Stimulated activated CD4-positive, alpha-beta T cell treated with anti-CD3 and anti-CD28 coated beads, Interleukin-2, amount 100 ng/mL, for 24 hours (primary cell): ENCODE data around the gene TAAR8.
"Not testable (repeated sequence)": the region's sequence is repeated elsewhere in the genome, so short reads cannot be mapped to it uniquely, and the experiment has no call there.

ENCODE experiments used
- DNase-seq, 2 donors: peaks; one replicate each; pipeline ENCODE4 v3.0.0-alpha.2; 2020

TAAR8 gene, protein sequence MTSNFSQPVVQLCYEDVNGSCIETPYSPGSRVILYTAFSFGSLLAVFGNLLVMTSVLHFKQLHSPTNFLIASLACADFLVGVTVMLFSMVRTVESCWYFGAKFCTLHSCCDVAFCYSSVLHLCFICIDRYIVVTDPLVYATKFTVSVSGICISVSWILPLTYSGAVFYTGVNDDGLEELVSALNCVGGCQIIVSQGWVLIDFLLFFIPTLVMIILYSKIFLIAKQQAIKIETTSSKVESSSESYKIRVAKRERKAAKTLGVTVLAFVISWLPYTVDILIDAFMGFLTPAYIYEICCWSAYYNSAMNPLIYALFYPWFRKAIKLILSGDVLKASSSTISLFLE

GRCh38 chr6:132552372-132552771 is at the start of gene TAAR8:
TSS of gene TAAR8 (plus strand) at chr6:132552672. CDS start at chr6:132552693, 21 bp downstream.
- DNase-seq: no peak

DNA sequence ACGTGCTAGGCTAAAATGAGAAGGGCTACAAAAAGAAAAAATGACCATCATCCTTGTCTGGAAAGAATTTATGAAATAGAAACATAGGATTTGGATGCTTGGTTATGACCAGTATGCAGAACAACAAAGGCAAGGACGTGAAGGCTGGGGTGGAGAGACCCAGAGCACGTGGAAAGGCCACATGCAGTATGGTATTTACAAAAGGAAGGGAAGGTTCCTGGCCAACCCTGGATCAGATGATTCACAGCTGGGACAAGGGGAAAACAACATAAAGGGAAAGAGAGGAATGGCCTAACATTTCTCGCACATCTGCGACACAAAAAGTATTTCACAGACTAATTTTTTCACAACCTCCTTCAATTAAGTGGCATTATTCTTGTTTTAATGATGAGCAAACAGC is 47.7 kb upstream of the TAAR8 start:
- DNase-seq: no peak

GRCh38 chr6:132505158-132505557 is 47.3 kb upstream of the TAAR8 start:
- no peak for DNase-seq

DNA sequence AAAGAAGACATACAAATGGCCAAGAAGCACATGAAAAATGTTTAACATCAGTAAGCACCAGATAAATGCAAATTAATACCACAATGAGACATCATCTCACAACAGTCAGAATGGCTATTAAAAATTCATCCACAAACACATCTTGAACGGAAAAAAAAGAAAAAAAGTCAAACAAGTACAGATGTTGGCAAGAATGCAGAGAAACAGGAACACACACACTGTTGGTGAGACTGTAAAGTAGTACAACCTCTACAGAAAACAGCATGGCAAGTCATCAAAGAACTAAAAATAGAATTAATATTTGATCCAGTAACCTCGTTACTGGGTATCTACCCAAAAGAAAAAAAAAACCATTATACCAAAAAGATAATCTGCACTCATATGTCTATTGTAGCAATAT is 46.0 kb upstream of the TAAR8 start:
- no peak for DNase-seq

DNA sequence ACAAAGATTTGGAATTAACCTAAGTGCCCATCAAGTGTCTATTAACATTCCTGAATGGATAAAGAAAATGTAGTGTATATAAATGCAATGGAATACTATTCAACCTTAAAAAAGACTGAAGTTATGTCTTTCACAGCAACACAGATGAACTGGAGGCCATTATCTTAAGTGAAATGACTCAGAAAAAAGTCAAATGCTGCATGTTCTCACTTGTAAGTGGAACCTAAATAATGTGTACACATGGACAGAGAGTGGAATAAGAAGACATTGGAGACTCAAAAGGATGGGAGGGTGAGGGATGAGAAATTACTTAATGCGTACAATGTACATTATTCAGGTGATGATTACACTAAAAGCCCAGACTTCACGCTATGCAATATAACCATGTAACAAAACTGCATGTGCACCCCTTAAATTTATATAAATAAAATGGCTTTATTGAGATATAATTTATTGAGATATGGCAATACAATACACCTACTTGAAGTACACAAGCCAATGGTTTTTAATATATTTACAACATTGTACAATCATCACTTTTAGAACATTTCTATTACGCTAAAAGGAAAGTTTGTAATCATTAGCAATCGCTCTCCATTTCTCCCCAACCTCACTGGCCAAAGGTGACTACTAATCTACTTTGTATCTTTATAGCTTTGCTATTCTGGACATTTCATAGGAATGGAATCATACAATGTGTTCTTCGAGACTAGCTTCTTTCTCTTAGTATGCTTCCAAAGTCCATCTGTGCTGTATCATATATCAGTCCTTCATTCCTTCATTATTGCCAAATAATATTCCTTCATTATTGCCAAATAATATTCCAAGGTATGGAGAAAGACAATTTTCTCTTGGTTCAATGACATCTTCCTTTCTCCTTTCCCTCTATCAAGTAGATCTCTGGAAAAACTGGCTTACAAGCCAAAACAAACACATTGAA is 45.3 kb upstream of the TAAR8 start:
- DNase-seq: no peak

GRCh38 chr6:132511210-132511830 is 41.2 kb upstream of the TAAR8 start:
- DNase-seq: no peak

DNA sequence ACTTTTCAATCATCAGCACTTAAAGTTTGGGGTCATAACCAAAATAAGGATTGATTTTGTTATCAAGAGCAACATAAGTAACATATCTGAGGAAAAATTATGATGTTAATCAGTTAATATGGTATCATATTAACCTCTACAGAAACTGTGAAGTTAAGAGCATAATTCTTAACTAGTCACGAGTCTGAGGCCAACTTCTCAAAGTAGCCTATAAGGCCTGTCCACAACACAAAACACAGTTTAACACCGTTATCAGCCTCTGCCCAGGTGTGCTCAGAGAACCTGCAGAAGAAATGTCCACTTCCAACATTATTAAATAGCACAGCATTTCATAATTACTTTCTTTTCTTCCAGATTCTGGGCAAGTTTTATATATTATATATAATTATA is 40.6 kb upstream of the TAAR8 start:
- DNase-seq: no peak

DNA sequence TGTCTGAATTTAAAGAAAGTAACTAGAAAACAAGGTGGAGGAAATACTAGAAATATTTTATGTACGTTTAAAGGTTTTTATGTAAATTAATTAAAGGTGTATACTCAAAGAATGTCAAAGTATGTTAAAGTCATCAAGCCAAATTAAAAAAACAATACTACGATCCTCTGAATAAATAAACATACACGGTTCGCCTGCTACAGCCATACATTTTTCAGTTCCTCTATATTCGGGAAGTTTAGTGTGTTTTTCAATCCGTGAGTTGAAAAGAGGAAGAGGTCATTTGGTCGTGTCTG is 40.2 kb upstream of the TAAR8 start:
- DNase-seq: no peak

DNA sequence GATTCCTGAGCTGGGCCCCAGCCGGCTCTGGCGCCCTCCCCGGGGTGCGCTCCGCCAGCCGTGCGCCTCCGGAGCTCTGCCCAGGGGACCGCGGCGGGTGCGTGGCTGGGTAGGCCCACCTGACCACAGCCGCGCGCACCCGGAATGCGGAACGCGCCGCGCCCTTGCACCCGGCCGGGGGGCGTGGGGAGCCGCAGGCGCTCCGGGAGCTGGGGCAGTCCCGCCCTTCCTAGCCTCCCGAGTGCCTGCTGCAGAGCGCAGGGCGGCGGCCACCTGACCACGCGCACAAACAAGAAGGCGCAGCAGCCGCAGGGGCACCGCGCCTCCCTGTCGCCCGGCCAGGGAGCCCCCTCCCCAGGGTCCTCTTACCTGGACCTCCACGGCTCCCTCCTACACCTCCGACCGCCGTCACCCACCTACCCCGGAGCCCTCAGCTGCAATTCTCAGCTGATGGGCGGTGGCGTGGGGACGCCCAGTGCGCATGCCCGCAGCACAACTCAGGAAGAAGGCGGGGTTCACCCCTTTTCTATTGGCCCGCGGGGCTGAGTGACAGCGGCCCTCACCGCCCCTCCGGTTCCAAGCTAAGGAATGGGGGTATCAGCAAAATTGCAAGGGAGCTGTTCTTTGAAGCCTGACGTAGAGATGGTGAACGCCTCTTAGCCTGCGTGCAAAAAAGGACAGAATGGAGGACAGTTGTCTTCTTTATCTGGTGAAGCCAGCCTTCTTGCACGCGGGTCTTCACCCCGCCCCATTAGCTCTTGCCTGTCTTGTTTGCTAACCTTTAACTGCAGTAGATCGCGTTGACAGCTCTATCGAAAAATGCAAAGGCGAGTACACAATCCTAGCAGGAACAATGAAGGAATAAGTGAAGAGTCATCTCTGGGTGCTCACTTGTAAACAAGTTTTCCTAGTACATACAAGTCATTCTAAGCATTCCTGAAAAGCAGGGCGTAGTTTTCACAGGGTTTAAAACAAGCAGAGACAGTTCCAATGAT is 39.5 kb upstream of the TAAR8 start, which contains the start of gene STX7:
STX7 (minus strand) TSS at position 479 of the 995 bp plus-strand sequence. CDS start 9,586 bp downstream, outside the sequence.
- DNase-seq: peak; percentile 87 to 88

GRCh38 chr6:132513831-132514545 is 38.5 kb upstream of the TAAR8 start:
- DNase-seq: no peak

DNA sequence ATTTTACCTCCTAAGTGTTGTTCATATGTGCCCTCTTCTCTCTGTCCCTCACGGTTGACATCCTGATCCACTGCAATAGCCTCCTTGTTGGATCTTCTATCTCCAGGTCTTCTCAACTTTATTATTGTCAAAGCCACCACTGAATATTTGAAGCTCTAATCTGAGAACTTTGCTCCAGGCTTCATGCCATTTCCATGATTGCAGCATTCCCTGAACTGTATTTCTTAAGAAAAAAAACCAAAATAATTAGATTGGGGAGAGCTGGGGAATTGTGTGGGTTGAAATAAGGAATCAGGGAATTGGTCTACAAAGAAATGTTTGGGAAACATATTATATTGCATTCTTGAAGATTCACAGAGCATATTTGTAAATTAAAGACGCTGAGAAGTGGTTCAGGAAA is 37.1 kb upstream of the TAAR8 start:
- no peak for DNase-seq

DNA sequence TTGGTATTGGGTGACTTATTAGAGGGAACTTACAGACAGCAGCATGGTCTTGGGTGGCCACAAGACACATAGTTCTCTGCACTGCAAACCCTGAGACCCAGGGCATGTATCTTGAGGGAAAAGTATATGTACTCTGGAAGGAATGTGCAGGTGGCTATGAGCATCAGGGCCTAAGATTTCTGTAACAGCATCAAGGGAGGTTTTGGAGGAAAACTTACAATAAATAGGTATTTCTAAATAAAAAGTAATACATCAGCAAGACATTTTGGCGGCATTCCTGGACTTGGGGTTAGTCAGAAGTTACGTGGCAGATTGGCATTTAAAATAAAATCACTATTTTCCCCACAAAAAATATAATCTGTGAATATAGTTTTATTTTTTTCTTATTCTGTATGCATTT is 31.5 kb upstream of the TAAR8 start:
- no peak for DNase-seq

DNA sequence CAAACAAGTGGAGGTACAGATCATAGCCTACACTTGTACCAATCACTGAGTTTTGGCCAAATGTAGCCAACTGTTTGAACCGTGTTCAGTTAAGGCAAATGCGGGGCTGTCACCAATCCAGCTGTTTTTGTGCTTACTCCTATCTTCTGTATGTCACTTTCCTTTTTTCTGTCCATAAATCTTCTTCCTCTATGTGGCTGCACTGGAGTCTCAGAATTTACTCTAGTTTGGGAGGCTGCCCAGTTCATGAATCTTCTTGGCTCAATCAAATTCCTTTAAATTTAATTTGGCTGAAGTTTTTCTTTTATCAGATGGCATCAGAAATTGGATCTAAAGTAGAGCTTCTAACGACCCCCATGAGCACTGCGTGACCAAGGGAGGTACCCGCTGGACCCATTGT is 27.8 kb upstream of the TAAR8 start:
- no peak for DNase-seq

DNA sequence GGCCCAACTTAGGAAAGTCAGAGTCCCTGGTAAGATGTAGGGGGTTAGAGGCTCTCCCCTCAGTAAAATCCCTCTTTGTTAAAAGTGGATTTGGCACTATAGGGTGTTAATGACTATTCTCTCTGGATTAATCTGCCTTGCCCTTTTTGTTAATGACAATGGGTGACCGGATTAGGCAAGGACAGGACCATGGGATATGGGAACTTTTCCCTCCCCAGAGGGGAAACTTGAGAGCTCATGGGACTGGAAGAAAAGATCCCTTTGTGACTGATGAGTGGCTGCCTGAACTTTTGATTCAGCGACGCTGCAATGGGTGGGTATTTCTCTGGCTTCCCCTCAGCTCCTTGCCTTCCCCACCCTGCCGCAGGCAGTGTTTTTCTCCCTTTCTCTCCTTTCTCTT is 26.6 kb upstream of the TAAR8 start:
- DNase-seq: no peak

DNA sequence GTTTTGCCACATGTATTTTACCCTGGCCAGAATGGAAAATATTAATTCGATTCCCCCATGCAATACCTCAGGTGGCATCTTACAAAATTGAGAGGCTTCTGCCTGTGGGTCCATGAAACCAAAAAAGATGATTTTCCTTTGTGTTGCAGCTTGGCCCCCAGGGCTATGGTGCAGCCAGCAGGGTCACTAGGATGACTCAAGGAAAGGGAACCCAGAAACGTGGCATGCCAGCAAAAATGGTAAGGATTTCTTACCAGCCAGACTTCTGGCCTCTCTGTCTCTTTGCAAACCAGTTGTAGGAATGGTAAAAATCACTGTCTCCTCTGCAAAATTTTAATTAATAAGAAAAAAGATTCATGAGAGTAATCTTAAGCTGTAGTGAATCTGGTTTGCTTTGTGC is 26.0 kb upstream of the TAAR8 start:
- DNase-seq: no peak

DNA sequence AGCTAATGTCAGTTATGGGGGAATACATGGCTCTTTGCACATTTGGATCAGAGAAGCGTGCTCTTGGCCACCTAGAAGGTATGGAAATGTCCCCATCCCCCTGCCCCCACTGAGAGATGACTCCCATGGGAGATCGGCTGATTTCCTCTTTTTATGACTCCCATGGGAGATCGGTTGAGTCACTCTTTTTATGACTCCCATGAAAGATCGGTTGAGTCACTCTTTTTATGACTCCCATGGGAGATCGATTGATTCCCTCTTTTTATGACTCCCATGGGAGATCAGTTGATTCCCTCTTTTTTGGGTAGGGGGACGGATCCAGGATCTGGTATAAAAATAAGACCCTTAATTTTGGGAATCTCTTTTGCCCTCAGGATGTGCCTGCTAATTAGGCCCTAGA is 24.7 kb upstream of the TAAR8 start:
- no peak for DNase-seq

GRCh38 chr6:132530293-132530974 is 22.0 kb upstream of the TAAR8 start:
- DNase-seq: peak; percentile 66 to 83

DNA sequence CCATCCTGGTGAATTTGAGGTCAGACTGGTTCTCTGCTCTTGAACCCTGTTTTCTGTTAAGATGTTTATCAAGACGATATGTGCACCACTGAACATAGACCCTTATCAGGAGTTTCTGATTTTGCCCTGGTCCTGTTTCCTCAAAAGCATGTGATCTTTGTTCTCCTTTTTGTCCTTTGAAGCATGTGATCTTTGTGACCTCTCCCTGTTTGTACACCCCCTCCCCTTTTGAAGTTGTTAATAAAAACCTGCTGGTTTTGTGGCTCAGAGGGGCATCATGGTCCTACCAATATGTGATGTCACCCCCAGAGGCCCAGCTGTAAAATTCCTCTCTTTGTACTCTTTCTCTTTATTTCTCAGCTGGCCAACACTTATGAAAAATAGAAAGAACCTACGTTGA is 17.9 kb upstream of the TAAR8 start:
- not testable (repeated sequence) for DNase-seq

GRCh38 chr6:132537145-132537544 is 15.3 kb upstream of the TAAR8 start:
- DNase-seq: no peak

GRCh38 chr6:132537977-132538376 is 14.5 kb upstream of the TAAR8 start, which contains the start of gene TAAR9:
TSS of gene TAAR9 (plus strand) at chr6:132538277. CDS start at chr6:132538290, 13 bp downstream.
- no peak for DNase-seq

DNA sequence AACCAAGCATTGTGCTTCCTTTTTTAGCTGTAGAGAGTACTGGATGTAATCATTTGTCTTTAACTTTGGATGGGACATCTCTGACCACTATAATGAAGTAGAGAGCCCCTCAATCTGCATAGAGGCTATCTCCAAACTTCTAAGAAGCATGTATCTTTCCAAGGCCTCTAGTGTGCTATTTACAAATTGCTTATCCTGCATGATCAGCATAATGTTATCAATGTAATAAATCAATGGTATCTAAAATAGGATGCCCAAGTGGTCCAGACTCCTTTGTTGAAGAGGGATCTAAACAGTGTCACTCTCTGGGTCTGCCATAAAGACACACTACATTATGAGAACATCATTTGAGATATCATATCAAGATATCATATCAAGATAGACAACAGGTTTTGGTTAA is 7.6 kb upstream of the TAAR8 start:
- no peak for DNase-seq
